GF-D8 (cell line): ENCODE data around the gene NLRP14.

ENCODE experiments used
- DNase-seq: peaks from one replicate; lab custom pipeline; 2025; lab: John Stamatoyannopoulos, UW

The NLRP14 gene

GRCh38 chr11:7020183-7020917 lies at the start of gene NLRP14, which contains the start of gene ZNF214:
Gene NLRP14, plus strand, starts transcription at chr11:7020479. Its CDS starts 18,108 bp downstream, at chr11:7038587.
Gene ZNF214, minus strand, starts transcription at chr11:7020346. Its CDS starts 17,511 bp downstream, at chr11:7002835.
- DNase-seq = no peak

GRCh38 chr11:6979365-6979764 lies 40.9 kb upstream of the NLRP14 start:
- DNase-seq = no peak

GRCh38 chr11:6986487-6986886 lies 33.8 kb upstream of the NLRP14 start:
- no peak for DNase-seq

GRCh38 chr11:6988506-6988905 lies 31.8 kb upstream of the NLRP14 start:
- DNase-seq = no peak

GRCh38 chr11:6991227-6991626 lies 29.1 kb upstream of the NLRP14 start:
- no peak for DNase-seq

- DNase-seq = no peak
These were observed 28.3 kb upstream of the NLRP14 start for GRCh38 chr11:6992026-6992425.

- no peak for DNase-seq
These were observed 27.5 kb upstream of the NLRP14 start for GRCh38 chr11:6992457-6993417.

- DNase-seq = no peak
These were observed 24.6 kb upstream of the NLRP14 start for GRCh38 chr11:6995703-6996102.

- DNase-seq = no peak
These were observed 15.8 kb upstream of the NLRP14 start for GRCh38 chr11:7004482-7004881.

GRCh38 chr11:7014118-7014517 lies 6.2 kb upstream of the NLRP14 start:
- no peak for DNase-seq

- no peak for DNase-seq
These were observed 4.3 kb upstream of the NLRP14 start for GRCh38 chr11:7016011-7016410.

GRCh38 chr11:7019500-7020182 lies 638 bp upstream of the NLRP14 start:
- no peak for DNase-seq

- DNase-seq = no peak
These were observed 1.0 kb downstream of the NLRP14 start for GRCh38 chr11:7021318-7021717.

GRCh38 chr11:7028141-7028540 lies 7.9 kb downstream of the NLRP14 start:
- DNase-seq = no peak

- DNase-seq = no peak
These were observed 10.6 kb downstream of the NLRP14 start for GRCh38 chr11:7030836-7031235.

- no peak for DNase-seq
These were observed 11.2 kb downstream of the NLRP14 start for GRCh38 chr11:7031471-7031871.

- DNase-seq = no peak
These were observed 12.4 kb downstream of the NLRP14 start for GRCh38 chr11:7032692-7033091.

- no peak for DNase-seq
These were observed 13.7 kb downstream of the NLRP14 start for GRCh38 chr11:7034019-7034418.

- no peak for DNase-seq
These were observed 26.3 kb downstream of the NLRP14 start for GRCh38 chr11:7046474-7047175.

GRCh38 chr11:7050191-7050590 lies 29.9 kb downstream of the NLRP14 start:
- no peak for DNase-seq

- DNase-seq = no peak
These were observed 36.7 kb downstream of the NLRP14 start for GRCh38 chr11:7056828-7057513.
